ENCODE data around the gene SRGAP1. TPM values are rescaled to one million over a fixed set of nuclear protein-coding genes. Genes with fewer than 3 reads are reported as not detected.

The SRGAP1 gene
- total and polyA plus RNA-seq, 8 donors, result 0.70 to 37.9 (median 9.8) TPM

DNA sequence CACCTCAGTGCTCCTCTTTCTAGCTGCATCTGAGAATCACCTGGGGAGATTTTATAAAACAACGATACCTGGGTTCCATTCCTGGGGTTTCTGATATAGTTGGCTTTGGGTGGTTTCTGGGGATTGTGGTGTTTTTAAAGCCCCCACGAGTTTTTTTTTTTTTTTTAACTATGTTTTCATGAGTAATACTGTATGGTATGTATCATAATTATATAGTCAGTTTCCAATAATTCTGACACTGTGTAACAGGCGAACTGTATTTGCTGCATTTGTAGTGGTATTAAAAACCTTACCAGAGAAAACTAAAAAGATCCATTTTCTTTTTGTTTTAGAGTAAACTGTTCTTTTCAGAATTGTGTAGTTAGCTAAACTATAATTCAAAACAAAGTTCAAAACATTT is 84.9 kb downstream of the SRGAP1 start:
- Histone ChIP-seq H3K27me3 (no peaks in the 10 kb centered on the region), H3K4me1 (no peaks in the 10 kb centered on the region), H3K27ac (no peak overlapping the region), H3K4me3 (no peak overlapping the region), H3K9me3 (no peaks in the 10 kb centered on the region), H3K36me3 (no peaks in the 10 kb centered on the region)
- DNase-seq, result no peak
- intact Hi-C loops (cut with DNase I; ENCODE audit: low total_unique reads), result no loop called here
- TF ChIP-seq POLR2AphosphoS5 (IDR thresholded peaks at IDR 0.05) (no peak), EP300 (IDR thresholded peaks at IDR 0.05) (no peak), POLR2A (IDR thresholded peaks at IDR 0.05) (no peak)
- TF ChIP-seq, protein P1, sequence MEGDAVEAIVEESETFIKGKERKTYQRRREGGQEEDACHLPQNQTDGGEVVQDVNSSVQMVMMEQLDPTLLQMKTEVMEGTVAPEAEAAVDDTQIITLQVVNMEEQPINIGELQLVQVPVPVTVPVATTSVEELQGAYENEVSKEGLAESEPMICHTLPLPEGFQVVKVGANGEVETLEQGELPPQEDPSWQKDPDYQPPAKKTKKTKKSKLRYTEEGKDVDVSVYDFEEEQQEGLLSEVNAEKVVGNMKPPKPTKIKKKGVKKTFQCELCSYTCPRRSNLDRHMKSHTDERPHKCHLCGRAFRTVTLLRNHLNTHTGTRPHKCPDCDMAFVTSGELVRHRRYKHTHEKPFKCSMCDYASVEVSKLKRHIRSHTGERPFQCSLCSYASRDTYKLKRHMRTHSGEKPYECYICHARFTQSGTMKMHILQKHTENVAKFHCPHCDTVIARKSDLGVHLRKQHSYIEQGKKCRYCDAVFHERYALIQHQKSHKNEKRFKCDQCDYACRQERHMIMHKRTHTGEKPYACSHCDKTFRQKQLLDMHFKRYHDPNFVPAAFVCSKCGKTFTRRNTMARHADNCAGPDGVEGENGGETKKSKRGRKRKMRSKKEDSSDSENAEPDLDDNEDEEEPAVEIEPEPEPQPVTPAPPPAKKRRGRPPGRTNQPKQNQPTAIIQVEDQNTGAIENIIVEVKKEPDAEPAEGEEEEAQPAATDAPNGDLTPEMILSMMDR (IDR thresholded peaks at IDR 0.05), result no peak
- 77 to 81% (median 79%) methylated on average over 3 of the region's 3 CpGs for WGBS, 5 donors

DNA sequence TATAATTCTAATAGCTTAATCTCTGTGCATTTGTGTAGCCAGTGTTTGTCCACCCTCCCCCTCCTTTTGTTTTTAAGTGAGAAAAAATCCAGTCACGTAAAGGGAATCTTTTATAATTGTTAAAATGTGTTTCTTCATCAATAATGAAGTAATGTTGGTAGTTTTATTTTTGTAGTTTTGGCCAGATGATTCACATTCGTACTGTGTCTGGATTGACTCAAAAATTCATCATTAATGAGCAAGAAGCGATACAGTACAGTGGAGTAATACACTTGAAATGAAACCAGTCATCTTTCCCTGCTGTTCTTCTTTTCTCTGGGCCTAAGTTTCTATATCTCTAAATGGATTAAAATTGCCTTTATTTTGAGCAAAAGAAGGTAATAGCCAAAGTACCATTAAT is 86.5 kb downstream of the SRGAP1 start:
- no peak for TF ChIP-seq EP300 (IDR thresholded peaks at IDR 0.05)
- TF ChIP-seq, protein P1 (IDR thresholded peaks at IDR 0.05), result no peak
- Histone ChIP-seq H3K36me3 (no peaks in the 10 kb centered on the region), H3K27ac (no peak overlapping the region), H3K4me1 (no peaks in the 10 kb centered on the region), H3K27me3 (no peaks in the 10 kb centered on the region), H3K9me3 (no peaks in the 10 kb centered on the region), H3K4me3 (no peak overlapping the region)
- intact Hi-C loops (cut with DNase I; ENCODE audit: low total_unique reads), result no loop called here
- no peak for DNase-seq
- WGBS, 5 donors, result 72 to 85% (median 72%) methylated on average over 3 of the region's 3 CpGs

DNA sequence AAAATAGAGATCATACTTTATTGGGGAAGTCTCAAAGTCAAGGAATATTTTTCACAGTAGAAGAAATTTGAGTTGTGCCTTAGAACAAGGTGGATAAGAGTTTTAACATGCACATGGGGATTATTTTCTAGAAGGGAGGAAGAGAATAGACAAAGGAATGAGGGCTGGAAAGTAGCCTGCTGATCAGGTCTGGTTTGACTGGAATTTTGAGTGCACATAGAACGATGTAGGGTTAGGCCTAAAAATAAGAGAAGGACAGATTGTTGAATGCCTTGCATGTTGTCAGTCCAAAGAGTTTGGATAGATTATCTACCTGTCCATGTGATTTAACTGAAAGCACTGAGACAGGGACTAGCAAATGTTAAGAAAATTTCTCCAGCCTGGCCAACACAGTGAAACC is 87.2 kb downstream of the SRGAP1 start:
- intact Hi-C loops (cut with DNase I; ENCODE audit: low total_unique reads), result no loop called here
- Histone ChIP-seq H3K27me3 (no peaks in the 10 kb centered on the region), H3K9me3 (no peaks in the 10 kb centered on the region), H3K36me3 (no peaks in the 10 kb centered on the region), H3K4me1 (no peaks in the 10 kb centered on the region), H3K4me3 (no peak overlapping the region), H3K27ac (no peak overlapping the region)
- DNase-seq, result no peak
- TF ChIP-seq, protein P1 (IDR thresholded peaks at IDR 0.05), result no peak
- TF ChIP-seq POLR2A (IDR thresholded peaks at IDR 0.05) (no peak), POLR2AphosphoS5 (IDR thresholded peaks at IDR 0.05) (no peak), EP300 (IDR thresholded peaks at IDR 0.05) (no peak)
- WGBS, 5 donors, result 81 to 95% (median 89%) methylated on average over 1 of the region's 1 CpG

DNA sequence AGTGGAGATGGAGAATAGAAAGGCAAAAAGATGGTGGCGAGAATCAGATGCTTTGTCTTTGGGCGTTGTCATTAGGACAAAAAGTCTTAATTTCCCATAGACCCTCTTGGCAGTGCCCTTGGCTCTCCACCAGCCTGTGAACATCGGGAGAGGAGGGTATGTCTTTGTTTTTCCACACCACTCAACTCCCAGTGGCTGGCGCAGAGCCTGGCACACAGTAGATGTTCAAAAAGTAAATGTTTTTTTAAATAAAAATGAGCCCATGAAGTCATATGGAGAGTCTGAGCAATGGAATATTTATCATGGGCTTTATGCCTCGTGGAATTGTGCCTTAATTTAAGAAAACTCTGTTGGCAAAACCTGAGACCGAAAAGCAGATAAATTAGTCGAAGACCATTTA is 90.4 kb downstream of the SRGAP1 start:
- WGBS, 5 donors, result 74 to 84% (median 80%) methylated on average over 7 of the region's 7 CpGs
- no peaks in the 10 kb centered on the region for H3K9me3 ChIP-seq
- H3K4me3 ChIP-seq, result no peak overlapping the region
- H3K4me1 ChIP-seq, result no peaks in the 10 kb centered on the region
- no peak for DNase-seq
- no peaks in the 10 kb centered on the region for H3K27me3 ChIP-seq
- H3K36me3 ChIP-seq, result no peaks in the 10 kb centered on the region
- TF ChIP-seq POLR2A (IDR thresholded peaks at IDR 0.05), result no peak
- TF ChIP-seq, protein P1 (IDR thresholded peaks at IDR 0.05), result no peak
- no peak for TF ChIP-seq POLR2AphosphoS5 (IDR thresholded peaks at IDR 0.05)
- no peak for TF ChIP-seq EP300 (IDR thresholded peaks at IDR 0.05)
- no peak overlapping the region for H3K27ac ChIP-seq
- intact Hi-C loops (cut with DNase I; ENCODE audit: low total_unique reads), result no loop called here

Data from stomach (tissue), 9 donors.